Neural progenitor cell (in vitro differentiated cells): ENCODE measurements around the gene GATA5. TPM values are rescaled to one million over a fixed set of nuclear protein-coding genes. Genes with fewer than 3 reads are reported as not detected.

Experiments
- DNase-seq: peaks from one replicate; pipeline ENCODE4 v3.0.0-alpha.2; 2016; ENCODE audit warnings: low spot score
- H2AFZ ChIP-seq: fragments of 200-600 bp; sonication (generic); replicated peaks from 2 replicates; pipeline ENCODE4 v1.6.1; 2016; ENCODE audit warnings: antibody characterized with exemption
- H3F3A ChIP-seq: fragments of 200-600 bp; sonication (generic); 2 replicates; pipeline ENCODE4 v1.6.1; 2016; ENCODE audit warnings: antibody characterized with exemption, low read depth
- H3K27ac ChIP-seq: fragments of 200-600 bp; sonication (generic); 2 replicates; pipeline ENCODE4 v1.5.1; 2016; ENCODE audit warnings: mild to moderate bottlenecking
- H3K27me3 ChIP-seq: fragments of 200-600 bp; sonication (generic); 2 replicates; pipeline ENCODE4 v1.6.1; 2016; ENCODE audit warnings: mild to moderate bottlenecking, moderate library complexity
- H3K36me3 ChIP-seq: fragments of 200-600 bp; sonication (generic); 2 replicates; pipeline ENCODE4 v1.5.1; 2016
- H3K4me1 ChIP-seq: fragments of 200-600 bp; sonication (generic); 2 replicates; pipeline ENCODE4 v1.6.1; 2016; ENCODE audit warnings: mixed run types
- H3K4me2 ChIP-seq: fragments of 200-600 bp; sonication (generic); 2 replicates; pipeline ENCODE4 v1.6.1; 2016
- H3K4me3 ChIP-seq: fragments of 200-600 bp; sonication (generic); 2 replicates; pipeline ENCODE4 v1.5.1; 2016
- H3K79me2 ChIP-seq: fragments of 200-600 bp; sonication (generic); 2 replicates; pipeline ENCODE4 v1.6.1; 2016; ENCODE audit warnings: low read depth
- H3K9ac ChIP-seq: fragments of 200-600 bp; sonication (generic); 2 replicates; pipeline ENCODE4 v1.6.1; 2016
- H3K9me3 ChIP-seq: fragments of 200-600 bp; sonication (generic); 2 replicates; pipeline ENCODE4 v1.5.1; 2016; ENCODE audit warnings: low read depth
- H4K20me1 ChIP-seq: fragments of 200-600 bp; sonication (generic); 2 replicates; pipeline ENCODE4 v1.6.1; 2016; ENCODE audit warnings: low read depth
- H3K27ac Mint-ChIP-seq: 3 replicates; pipeline ENCODE4 v1.8.0; 2021; ENCODE audit warnings: mixed read lengths
- H3K27me3 Mint-ChIP-seq: 2 replicates; pipeline ENCODE4 v1.8.0; 2022; ENCODE audit warnings: low read depth, mild to moderate bottlenecking, inconsistent platforms, moderate library complexity, mixed read lengths; ENCODE audit not compliant: insufficient read depth
- H3K36me3 Mint-ChIP-seq: 3 replicates; pipeline ENCODE4 v1.8.0; 2021; ENCODE audit warnings: mixed read lengths
- H3K4me1 Mint-ChIP-seq: 3 replicates; pipeline ENCODE4 v1.8.0; 2021; ENCODE audit warnings: mixed read lengths
- H3K4me3 Mint-ChIP-seq: 3 replicates; pipeline ENCODE4 v1.8.0; 2021; ENCODE audit warnings: mild to moderate bottlenecking, moderate library complexity, mixed read lengths
- H3K9me3 Mint-ChIP-seq: 3 replicates; pipeline ENCODE4 v1.8.0; 2020; ENCODE audit warnings: mixed read lengths
- CTCF ChIP-seq: fragments of 200-600 bp; sonication (generic); IDR thresholded peaks from 2 replicates; pipeline ENCODE4 v1.5.1; 2017; ENCODE audit warnings: antibody characterized with exemption, mild to moderate bottlenecking
- EZH2 ChIP-seq: fragments of 200-600 bp; sonication (generic); IDR thresholded peaks from 2 replicates; pipeline ENCODE4 v1.6.1; 2017; ENCODE audit warnings: antibody characterized with exemption, mild to moderate bottlenecking, moderate library complexity
- EZH2phosphoT487 ChIP-seq: fragments of 200-600 bp; sonication (generic); IDR thresholded peaks from 2 replicates; pipeline ENCODE4 v1.6.1; 2017; ENCODE audit warnings: antibody characterized with exemption
- total RNA-seq: library from RNA; depleted of rRNA; stranded (reverse); fragments of >200 nt; gene quantifications from 2 replicates; pipeline ENCODE4 v1.2.3, GENCODE V29; 2015; ENCODE audit warnings: low replicate concordance

GATA5 gene
- total RNA-seq, 1 donor from 2014 or later, result not detected

GRCh38 chr20:62425281-62426058 lies 50.3 kb downstream of the GATA5 start:
- H3K4me1 Mint-ChIP-seq, result peaks cover 11% of the 10 kb centered on the region
- Histone ChIP-seq H3F3A (peaks cover 10% of the 10 kb centered on the region), H3K4me3 (no peak overlapping the region), H3K4me2 (no peak overlapping the region), H4K20me1 (no peaks in the 10 kb centered on the region), H3K27me3 (no peaks in the 10 kb centered on the region), H3K9me3 (no peaks in the 10 kb centered on the region), H3K79me2 (no peaks in the 10 kb centered on the region), H3K9ac (no peak overlapping the region), H3K36me3 (no peaks in the 10 kb centered on the region), H3K4me1 (peaks cover 14% of the 10 kb centered on the region), H2AFZ (no peak overlapping the region), H3K27ac (no peak overlapping the region)
- no peak for DNase-seq
- no peak overlapping the region for H3K4me3 Mint-ChIP-seq
- no peaks in the 10 kb centered on the region for H3K9me3 Mint-ChIP-seq
- no peaks in the 10 kb centered on the region for H3K36me3 Mint-ChIP-seq
- no peak for TF ChIP-seq CTCF
- TF ChIP-seq EZH2, result no peak
- TF ChIP-seq EZH2phosphoT487, result no peak
- no peak overlapping the region for H3K27ac Mint-ChIP-seq
- H3K27me3 Mint-ChIP-seq, result peaks cover 14% of the 10 kb centered on the region

GRCh38 chr20:62424249-62425107 lies 51.3 kb downstream of the GATA5 start:
- Histone ChIP-seq H4K20me1 (no peaks in the 10 kb centered on the region), H3F3A (peaks cover 10% of the 10 kb centered on the region), H3K27me3 (no peaks in the 10 kb centered on the region), H3K4me3 (no peak overlapping the region), H3K36me3 (no peaks in the 10 kb centered on the region), H3K79me2 (no peaks in the 10 kb centered on the region), H3K27ac (no peak overlapping the region), H3K9ac (no peak overlapping the region), H3K4me2 (no peak overlapping the region), H2AFZ (no peak overlapping the region), H3K9me3 (no peaks in the 10 kb centered on the region), H3K4me1 (peaks cover 14% of the 10 kb centered on the region)
- H3K36me3 Mint-ChIP-seq, result no peaks in the 10 kb centered on the region
- peaks cover 16% of the 10 kb centered on the region for H3K27me3 Mint-ChIP-seq
- H3K27ac Mint-ChIP-seq, result no peak overlapping the region
- TF ChIP-seq CTCF, result no peak
- TF ChIP-seq EZH2, result no peak
- no peak for TF ChIP-seq EZH2phosphoT487
- DNase-seq, result no peak
- H3K4me1 Mint-ChIP-seq, result peaks cover 11% of the 10 kb centered on the region
- no peaks in the 10 kb centered on the region for H3K9me3 Mint-ChIP-seq
- H3K4me3 Mint-ChIP-seq, result no peak overlapping the region

- Mint-ChIP-seq H3K4me1 (peaks cover 6% of the 10 kb centered on the region), H3K27me3 (peaks cover 13% of the 10 kb centered on the region), H3K27ac (no peak overlapping the region), H3K4me3 (no peak overlapping the region), H3K36me3 (no peaks in the 10 kb centered on the region), H3K9me3 (no peaks in the 10 kb centered on the region)
- DNase-seq, result no peak
- no peaks in the 10 kb centered on the region for H3K36me3 ChIP-seq
- no peaks in the 10 kb centered on the region for H4K20me1 ChIP-seq
- no peak overlapping the region for H3K27ac ChIP-seq
- H3K4me3 ChIP-seq, result no peak overlapping the region
- peaks cover 14% of the 10 kb centered on the region for H3K4me1 ChIP-seq
- H3K4me2 ChIP-seq, result no peak overlapping the region
- no peaks in the 10 kb centered on the region for H3K27me3 ChIP-seq
- peaks cover 10% of the 10 kb centered on the region for H3F3A ChIP-seq
- H3K9me3 ChIP-seq, result no peaks in the 10 kb centered on the region
- no peak overlapping the region for H2AFZ ChIP-seq
- TF ChIP-seq CTCF, result no peak
- no peak for TF ChIP-seq EZH2phosphoT487
- no peak for TF ChIP-seq EZH2
- H3K79me2 ChIP-seq, result no peaks in the 10 kb centered on the region
- H3K9ac ChIP-seq, result no peak overlapping the region
Observed at GRCh38 chr20:62423326-62423706, 52.5 kb downstream of the GATA5 start.
